AG04449 (cell line): Measurements from ENCODE around the gene TMEM271.

Experiments used
- CTCF ChIA-PET: fragments of 350-600 bp; formaldehyde crosslinking; extraction: SDS; loops from one replicate; lab custom pipeline; 2021; ENCODE audit warnings: antibody characterized with exemption; lab: Yijun Ruan, JAX
- POLR2A ChIA-PET: fragments of 400-600, 350-600 bp; formaldehyde crosslinking; extraction: SDS; loops from one replicate; lab custom pipeline; 2020; ENCODE audit warnings: antibody characterized with exemption, inconsistent platforms; lab: Yijun Ruan, JAX
- DNase-seq: peaks from one replicate; pipeline ENCODE4 v3.0.0-alpha.2; 2010; ENCODE audit warnings: low read depth, low spot score
- H3K4me3 ChIP-seq: 2 replicates; pipeline ENCODE4 v1.5.1; 2011; ENCODE audit warnings: low read depth, mild to moderate bottlenecking, control low read depth, low read length
- TF ChIP-seq, protein P1 (sequence below): IDR thresholded peaks from one replicate; pipeline ENCODE4 v1.5.1; 2011; ENCODE audit warnings: mild to moderate bottlenecking, moderate library complexity, low read length, control low read depth, inconsistent platforms; ENCODE audit not compliant: insufficient read depth; ENCODE audit errors: missing control alignments

The TMEM271 gene, protein sequence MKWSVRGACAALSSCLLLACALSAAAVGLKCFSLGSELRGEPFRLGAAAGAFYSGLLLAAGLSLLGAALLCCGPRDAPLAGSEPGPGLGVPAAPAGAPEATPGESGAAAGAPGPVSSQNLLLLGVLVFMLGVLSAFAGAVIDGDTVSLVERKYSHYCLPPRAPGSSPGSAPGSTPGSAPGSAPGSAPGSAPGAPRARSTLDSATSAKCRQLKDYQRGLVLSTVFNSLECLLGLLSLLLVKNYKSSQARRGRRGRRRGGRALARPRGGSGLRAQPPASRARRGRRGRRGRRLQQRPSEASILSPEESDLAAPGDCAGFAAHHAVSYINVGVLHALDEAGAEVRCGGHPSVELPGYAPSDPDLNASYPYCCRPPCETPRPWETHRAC

DNA sequence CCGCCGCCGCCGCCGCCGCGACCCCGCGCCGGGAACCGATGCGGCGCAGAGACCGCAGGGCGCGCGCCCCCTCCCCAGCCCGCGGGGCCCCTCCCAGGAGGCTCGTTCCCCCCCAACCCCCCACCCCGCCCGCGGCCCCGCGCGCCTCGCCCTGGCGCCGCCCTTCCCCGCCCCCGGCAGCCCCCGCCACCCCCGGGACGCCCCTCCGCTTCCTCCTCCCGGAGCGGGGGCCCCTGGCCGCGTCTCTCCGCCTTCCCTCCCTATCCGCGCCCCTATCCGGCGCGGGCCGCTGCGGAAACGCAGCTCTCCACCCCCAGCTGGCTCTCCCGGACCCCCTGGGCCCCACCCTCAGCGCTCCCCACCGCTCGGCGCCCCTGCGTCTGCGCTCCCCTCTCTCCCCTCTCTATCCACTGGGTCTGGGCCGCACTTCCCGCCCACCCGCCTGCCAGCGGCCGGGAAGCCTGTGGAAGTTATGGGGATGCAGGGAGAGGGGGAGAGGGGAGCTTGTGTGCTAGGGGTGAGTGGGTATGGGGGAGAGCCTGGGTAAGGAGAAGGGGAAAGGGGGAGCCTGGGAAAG is at the start of gene TMEM271:
Gene TMEM271, minus strand, starts transcription at position 51 of the 577 bp plus-strand sequence. CDS start 233 bp downstream, outside the sequence.
- DNase-seq: no peak
- H3K4me3 ChIP-seq: no peak within 1 kb of the TSS; the same call in 1 of the 2 replicates
- POLR2A ChIA-PET: no interaction called here
- TF ChIP-seq, protein P1, sequence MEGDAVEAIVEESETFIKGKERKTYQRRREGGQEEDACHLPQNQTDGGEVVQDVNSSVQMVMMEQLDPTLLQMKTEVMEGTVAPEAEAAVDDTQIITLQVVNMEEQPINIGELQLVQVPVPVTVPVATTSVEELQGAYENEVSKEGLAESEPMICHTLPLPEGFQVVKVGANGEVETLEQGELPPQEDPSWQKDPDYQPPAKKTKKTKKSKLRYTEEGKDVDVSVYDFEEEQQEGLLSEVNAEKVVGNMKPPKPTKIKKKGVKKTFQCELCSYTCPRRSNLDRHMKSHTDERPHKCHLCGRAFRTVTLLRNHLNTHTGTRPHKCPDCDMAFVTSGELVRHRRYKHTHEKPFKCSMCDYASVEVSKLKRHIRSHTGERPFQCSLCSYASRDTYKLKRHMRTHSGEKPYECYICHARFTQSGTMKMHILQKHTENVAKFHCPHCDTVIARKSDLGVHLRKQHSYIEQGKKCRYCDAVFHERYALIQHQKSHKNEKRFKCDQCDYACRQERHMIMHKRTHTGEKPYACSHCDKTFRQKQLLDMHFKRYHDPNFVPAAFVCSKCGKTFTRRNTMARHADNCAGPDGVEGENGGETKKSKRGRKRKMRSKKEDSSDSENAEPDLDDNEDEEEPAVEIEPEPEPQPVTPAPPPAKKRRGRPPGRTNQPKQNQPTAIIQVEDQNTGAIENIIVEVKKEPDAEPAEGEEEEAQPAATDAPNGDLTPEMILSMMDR: no peak
- CTCF ChIA-PET: no interaction called here

DNA sequence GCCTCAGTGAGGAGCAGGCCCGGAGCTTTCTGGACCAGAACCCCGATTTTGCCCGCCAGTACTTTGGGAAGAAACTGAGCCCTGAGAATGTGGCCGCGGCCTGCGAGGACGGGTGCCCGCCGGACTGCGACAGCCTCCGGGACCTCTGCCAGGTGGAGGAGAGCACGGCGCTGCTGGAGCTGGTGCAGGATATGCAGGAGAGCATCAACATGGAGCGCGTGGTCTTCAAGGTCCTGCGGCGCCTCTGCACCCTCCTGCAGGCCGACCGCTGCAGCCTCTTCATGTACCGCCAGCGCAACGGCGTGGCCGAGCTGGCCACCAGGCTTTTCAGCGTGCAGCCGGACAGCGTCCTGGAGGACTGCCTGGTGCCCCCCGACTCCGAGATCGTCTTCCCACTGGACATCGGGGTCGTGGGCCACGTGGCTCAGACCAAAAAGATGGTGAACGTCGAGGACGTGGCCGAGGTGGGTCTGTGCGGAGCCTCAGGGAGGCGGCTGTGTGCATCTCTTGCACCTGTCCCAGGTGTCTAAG is 49.6 kb upstream of the TMEM271 start:
- no peak for DNase-seq
- H3K4me3 ChIP-seq: no peak overlapping the region
- TF ChIP-seq, protein P1: no peak
- POLR2A ChIA-PET: no interaction called here
- CTCF ChIA-PET: no interaction called here

DNA sequence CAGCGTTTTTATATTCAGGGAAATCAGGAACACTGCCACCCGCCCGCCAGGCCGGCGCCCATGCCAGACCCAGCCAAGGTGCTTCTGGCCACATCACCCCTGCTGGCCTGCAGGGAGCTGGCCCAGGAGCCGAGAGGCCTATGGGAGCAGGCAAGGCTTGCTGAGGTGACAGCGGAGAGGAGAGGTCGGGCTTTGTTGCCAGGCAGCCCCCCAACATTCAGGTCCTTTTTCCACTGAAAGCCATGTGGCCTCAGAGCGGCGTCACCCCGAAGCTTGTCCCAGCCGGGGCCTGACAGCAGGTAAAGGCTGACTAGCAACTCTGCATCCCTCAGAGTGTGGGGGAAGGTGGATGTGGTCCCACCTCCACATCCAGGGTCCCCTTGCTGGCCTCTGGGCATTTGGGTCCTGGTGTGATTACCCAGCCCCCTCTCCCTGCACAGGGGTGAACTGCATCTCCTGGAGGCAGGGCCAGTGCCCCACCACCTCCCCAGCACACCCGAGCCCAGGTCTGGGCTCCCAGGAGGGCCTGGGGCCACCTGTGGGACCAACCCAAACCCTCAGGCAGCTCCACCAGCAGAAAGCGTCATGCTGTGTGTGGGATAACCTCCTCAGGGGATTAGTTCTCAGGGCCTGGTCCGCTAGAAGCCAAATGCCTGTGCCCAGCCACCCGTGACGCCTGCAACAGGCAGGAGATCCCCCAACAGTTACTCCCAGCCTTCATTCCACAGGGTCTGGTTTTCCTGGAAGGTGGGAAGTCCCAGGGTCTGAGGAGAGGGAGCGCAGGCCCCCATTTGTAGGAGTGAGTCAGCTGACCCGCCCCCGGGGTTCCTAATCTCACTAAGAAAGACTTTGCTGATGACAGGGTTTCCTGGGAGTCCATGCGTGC is 48.9 kb upstream of the TMEM271 start, which contains the start of gene PDE6B:
Gene PDE6B, plus strand, starts transcription at position 869 of the 886 bp plus-strand sequence. CDS start 54 bp downstream, outside the sequence.
- CTCF ChIA-PET: no interaction called here
- no peak for DNase-seq
- H3K4me3 ChIP-seq: no peak within 1 kb of the TSS
- TF ChIP-seq, protein P1: no peak
- POLR2A ChIA-PET: no interaction called here

DNA sequence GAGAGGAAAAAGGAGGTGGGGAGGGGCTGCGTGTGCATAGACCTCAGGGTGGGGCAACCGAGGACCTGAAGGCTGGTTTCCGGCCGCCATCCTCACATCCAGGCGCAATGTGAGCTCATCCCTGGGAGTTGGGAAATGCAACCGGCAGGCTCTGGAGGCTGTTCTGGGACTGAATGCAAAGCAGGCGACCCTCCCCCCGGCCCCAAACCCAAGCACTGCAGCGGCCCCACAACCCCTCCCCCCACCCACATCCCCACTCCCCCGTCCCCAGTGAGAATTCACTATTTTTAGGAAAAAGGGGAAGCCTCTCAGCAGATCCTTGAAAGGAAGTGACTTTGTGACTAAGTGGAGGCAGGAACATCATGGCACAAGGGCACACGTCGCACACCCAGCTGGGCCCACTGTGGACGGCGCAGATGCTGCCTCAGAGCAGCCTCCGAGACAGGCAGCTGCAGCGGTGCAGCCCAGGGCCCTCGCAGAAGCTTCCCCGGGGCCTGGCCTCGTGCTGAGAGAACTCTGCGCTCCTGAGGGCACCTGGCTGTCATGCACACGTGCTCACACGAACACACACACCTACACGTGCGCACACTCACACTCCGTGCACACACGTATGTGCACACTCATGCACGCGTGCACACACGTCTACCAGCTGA is 47.9 kb upstream of the TMEM271 start:
- DNase-seq: no peak
- CTCF ChIA-PET: interaction anchor here (0.9 kb wide), 1 partner anchor 9 kb away, joined by 3 read pairs; no protein-coding TSS in a partner anchor

DNA sequence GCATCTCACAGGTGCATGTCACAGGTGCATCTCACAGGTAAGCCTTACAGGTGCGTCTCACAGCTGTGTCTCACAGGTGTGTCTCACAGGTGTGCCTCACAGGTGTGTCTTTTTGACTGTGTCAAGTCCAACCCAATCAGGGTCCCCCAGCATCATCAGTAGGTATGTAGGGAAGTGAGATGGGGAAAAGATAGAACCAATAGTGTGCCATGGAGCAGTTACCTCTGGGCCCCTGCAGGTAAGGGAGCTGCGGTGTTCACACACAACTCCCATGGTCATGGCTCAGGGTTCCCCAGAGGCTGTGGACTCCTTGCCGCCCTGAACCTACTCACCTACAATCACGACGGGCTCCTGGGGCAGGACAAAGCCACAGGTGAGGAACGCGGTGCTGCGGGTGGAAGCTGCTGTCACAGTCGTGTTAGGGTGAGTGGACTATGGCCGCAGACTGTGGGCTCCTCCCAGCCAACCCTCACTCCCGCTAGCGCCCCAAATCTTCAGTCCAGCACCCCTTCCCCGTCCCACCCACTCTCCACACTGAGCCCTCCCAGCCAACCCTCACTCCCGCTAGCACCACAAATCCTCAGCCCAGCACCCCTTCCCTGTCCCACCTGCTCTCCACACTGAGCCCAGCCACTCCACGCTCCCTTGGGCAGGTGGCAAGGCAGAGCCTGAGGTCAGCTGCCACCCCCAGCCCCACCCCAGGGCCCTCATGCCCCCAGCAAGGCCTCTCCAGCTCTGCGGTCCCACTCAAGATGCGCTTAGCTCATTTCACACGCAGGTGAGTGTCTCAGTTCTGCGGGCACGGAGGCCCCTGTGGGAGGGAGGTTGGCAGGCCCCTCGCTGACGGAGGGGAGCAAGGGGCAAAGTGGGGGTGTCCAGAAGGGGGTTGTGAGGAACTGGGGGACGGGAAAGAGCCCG is 47.2 kb upstream of the TMEM271 start:
- no peak overlapping the region for H3K4me3 ChIP-seq
- POLR2A ChIA-PET: interaction anchor here (0.6 kb wide), 1 partner anchor 18 kb away, joined by 3 read pairs; no protein-coding TSS in a partner anchor
- DNase-seq: no peak
- TF ChIP-seq, protein P1: no peak
- CTCF ChIA-PET: interaction anchor here (0.9 kb wide), 1 partner anchor 8 kb away, joined by 3 read pairs; no protein-coding TSS in a partner anchor

More for the DNA sequence above, 47.9 kb upstream of the TMEM271 start:
- POLR2A ChIA-PET: no interaction called here
- H3K4me3 ChIP-seq: no peak overlapping the region
- TF ChIP-seq, protein P1: no peak
